DMS53 treated with DMSO at 0.1 percent for 48 hours (cell line): ENCODE results near the gene PLD1.

Experiments
- DNase-seq: peaks from one replicate; lab custom pipeline; 2025; ENCODE audit not compliant: unreplicated experiment; lab: John Stamatoyannopoulos, UW

Gene PLD1

DNA sequence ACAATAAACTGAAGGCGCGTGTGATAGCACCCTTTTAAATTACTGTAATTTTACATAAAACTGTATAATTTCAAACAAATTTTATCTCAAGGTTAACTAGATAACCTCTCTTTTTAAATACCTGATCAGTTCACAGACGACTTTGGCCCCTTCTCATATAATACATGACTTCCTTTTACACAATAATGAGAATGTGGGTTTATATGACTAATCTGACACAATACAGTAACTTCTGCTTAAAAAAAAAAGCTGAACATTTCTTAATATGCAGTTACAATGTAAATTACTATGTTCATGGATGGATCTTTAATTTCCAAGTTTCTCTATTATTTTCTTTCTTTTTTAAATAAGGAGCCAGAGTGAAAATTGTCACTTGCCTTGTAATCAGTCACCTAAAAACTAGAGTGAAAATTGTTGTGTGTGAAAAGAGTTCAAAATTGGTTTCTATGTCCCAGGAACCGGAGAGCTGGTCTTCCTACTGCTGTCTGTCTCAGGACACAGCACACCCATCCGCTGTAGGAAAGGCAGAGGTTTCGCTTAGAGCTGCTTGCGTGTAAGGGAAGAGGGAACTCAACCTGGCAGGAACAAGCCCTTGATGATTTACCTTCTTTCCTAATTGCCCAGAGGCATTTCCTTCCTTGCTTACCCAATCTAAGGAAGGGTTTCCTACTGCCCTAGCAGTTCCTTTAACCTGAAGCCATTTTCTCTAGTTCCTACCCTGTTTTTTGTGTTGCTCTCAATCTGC is 33.3 kb downstream of the PLD1 start:
- DNase-seq, result no peak

DNA sequence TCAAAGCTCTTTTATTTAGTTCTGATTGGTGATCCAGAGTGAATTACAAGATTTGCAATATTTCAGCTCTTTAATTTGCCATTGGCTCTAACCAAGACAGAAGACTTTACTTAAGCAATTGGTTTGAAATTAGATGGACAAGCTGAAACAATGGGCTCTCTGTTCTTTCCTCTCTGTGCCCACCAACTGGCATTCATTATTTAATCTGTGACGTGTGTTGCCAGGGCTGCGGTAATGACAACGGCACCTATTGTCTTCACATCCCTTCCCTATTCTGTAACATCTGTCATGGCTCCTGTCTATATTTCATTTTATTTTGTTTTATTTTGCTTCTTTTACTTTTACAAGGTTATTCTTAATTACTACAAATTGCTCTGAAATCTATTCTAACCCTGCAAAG is 33.9 kb downstream of the PLD1 start:
- no peak for DNase-seq

DNA sequence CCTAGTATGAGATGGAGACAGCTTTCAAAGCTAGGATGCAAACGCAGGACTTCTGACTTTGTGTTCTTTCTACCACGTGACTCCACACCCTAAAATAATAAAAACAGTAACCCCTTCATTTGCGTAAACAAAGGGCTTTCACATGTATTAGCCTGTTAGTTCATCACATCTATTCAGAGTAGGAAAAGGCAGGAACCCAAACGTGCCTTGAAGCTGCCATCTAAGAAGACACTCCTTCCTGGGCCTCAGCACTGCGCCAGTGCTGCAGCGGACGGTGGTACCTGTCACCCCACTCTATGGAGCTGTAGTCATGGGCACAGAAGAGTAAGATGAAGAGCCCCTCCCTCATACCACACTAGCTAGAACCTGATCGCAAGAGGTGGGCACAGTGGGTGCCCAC is 34.3 kb downstream of the PLD1 start:
- no peak for DNase-seq

DNA sequence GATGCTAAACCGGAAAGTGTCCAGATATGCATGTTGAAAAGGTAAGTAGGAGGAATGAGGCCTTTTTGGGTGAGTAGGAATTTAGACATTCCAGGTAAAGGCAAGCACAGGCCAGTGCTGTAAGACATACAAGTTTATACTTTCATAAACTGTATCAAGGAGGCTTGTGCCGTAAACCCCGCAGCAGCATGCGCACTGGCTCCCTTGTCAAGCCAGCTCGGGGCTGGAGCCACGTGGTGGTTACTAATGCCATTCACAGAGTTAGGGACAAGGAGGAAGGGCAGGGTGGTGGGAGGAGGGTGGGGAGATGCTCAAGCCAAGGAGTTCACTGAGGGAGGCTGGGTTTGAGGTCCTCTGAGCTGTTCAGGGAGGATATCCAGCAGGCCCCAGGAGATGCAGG is 35.8 kb downstream of the PLD1 start:
- no peak for DNase-seq

DNA sequence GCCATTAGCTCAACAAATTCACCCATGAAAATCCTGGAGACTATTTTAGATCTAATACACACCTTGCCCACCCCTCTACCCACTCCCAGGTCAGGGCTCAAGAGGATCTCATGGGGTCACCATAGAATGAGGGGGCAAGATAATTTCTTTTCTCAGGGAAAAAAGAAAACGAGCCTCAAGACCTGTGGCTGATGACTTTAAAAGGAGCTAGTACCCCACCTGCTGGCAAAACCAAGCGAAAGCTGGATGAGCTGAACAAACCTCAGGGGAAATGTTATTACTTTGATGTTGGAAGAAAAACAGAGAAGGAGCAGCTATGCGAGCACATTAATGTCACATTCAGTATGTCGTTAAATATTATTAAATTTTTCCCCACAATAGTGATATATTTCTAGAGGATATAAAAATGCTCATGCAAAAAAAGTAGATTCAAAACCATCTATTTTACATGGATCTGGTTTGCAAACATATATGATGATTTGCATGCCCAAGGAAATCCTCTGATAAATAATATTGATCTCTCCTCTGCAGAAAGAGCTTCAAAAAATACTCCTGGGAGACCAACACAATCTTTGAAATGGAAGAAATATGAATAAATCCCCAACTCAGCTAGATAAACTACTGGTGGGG is 37.7 kb downstream of the PLD1 start:
- DNase-seq, result peak; percentile 24

DNA sequence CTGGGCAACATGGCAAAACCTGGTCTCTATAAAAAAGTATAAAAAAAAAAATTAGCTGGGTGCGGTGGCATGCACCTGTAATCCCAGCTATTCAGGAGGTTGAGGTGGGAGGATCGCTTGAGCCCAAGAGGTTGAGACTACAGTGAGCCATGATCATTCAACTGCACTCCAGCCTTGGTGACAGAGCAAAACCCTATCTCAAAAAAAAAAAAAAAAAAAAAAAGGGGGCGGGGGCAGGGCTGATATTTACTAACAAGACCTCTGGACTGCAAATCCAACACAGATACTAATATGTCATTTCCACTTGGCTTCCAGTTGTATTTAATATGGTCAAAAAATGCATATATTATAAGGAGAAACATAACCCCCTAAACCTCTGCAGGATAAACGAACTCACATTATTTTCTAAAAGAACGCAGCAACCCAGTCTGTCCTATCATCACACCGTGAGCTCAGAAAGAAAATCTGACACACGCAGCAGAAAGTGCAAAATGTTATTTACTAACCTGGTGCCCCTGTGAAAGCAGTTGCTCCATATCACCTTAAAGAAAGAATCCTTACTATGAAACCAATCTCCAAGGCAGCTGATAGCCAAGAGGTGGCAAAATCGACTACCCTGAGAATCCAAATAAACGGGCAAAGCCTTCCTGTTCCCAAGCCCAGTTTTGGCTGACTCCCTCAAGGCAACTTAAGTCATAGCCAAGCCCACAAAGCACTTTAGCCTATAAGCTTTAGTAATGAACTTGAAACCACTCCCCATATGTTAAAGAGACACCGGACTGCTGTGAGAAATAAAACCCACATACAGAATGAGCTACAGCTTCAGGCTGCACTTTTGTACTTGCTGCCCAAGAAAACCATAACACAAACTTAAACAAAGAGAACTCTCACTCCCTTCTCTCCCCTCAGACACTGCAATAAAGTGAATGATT is 39.3 kb downstream of the PLD1 start:
- no peak for DNase-seq

DNA sequence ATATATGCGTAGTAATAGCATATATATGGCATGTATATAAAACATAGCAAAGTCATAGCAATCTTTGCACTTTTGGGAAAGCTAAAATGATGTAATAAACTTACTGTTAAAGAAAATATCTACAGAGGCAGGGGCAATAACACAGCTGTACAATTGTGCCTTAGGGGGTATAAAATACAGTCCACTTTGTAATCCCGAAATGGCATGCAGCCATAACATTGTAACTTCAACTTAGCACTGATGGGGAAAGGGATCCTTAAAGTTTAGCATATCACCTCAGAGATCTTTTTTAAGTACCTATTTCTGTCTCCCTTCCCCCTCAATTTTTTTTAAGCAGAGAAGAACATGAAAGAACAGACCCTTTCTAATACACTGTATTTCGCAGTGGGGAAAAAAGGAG is 40.8 kb downstream of the PLD1 start:
- no peak for DNase-seq

DNA sequence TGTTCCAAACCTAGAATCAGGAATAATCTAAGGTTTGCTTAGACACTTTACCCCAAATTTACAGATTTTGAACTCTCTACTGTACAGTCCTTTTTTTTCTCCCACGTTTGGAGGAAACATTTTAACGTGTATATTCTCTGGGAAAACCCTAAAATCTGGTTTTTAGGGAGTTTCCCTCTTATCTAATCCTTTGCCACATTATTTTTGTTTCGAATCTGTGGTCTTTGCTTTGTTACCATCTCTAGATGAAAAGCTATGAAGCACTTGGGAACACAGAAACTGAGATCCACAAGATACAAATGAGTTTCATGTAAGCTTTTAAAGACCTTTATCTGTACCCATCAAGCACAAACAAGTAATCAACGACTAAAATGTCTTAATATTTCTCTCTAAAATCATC is 41.3 kb downstream of the PLD1 start:
- no peak for DNase-seq

DNA sequence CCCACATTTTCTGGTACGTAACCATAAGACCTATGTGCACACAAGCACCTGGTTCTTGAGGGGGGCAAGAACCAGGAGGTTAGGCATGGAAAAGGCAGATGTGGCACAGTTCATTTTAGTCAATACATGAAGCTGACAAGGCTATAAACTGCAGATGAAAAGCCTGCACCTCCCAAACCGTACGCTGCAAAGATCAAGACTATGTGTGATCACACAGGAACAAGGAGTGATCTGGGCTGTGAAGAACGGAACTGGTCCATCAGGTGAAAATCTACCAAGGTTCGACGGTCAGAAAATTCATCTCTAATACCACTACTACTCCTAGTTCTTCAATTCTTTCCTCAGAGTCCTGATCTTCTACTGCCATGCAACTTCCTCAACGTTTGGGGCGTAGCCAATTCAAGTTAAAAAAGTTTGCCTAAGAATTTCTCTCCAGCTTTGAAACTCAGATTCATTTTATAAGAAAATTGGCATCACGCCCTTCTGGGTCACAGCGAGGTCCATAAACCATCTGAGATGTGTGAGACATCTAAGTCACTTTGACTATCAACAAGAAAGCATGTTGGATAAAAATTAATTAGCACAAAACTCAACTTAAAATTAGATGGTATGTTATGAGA is 41.9 kb downstream of the PLD1 start:
- no peak for DNase-seq

DNA sequence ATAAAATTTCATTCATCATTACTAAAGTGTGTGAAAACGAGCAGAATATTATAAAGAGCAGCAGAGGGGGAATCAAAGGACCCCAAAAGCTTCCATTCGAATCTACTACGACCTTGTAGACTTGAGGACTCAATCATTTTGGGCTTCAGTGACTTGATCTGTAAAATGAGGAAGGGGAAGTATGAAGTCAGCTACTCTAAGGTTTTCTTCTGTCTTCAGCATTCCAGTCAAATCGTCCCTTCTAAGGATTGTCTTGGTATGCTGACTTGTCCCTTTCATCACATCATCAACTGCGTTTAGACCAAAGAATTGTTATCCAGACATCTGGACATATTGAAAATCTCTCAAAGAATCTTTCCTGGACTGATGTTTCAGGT is 44.8 kb downstream of the PLD1 start:
- no peak for DNase-seq

DNA sequence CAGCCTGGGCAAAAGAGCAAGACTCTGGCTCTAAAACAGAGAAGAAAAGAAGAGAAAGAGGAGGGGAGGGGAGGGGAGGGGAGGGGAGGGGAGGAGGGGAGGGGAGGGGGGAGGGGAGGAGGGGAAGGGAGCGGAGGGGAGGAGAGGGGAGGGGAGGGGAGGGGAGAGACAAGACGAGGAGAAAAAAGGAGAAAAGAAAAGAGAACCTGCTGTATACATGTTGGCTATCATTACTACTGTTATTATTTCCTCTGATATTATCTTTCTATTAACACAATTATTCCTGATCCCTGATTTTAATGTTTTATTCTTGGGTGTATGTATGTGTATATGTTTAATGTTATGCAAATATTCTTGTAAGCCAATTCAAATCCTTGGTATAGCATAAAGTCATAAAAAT is 46.9 kb downstream of the PLD1 start:
- DNase-seq, result no peak

DNA sequence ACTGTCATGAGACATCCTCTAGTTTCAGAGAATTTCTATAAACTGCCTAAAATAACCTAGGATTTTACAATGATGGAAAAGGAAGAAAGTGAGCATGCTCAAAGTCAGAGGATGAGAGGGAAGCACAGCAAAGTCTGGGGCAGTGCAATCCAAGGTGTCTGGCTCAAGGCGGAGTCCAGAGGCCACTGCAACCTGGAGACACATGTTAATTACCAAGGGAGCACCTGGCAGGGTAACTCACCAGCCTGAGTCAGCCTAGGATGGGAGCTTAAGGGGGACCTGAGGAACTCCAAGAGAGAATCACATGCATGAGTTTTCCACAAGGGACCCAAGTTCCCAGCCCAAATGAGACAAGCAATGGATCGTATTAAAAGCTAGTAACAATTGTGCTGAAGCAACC is 49.8 kb downstream of the PLD1 start:
- DNase-seq, result no peak

DNA sequence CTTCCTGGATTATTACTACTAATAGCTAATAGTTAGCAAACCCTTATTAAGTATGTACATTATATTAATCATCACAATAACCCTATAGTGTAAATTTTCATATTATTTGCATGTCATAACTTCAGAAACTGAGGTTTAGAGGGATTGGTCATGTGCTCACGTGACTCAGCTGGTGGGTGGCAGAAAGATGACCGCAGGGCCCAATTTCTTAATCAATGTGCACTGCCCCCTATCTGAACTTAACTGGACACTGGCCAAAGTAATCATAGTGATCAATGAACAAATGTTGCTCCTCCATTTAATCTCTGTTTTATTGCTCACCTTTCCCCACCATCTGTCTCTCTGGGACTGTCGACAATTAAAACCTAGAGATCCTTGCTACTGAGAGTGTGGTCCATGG is 52.2 kb downstream of the PLD1 start:
- DNase-seq, result no peak

DNA sequence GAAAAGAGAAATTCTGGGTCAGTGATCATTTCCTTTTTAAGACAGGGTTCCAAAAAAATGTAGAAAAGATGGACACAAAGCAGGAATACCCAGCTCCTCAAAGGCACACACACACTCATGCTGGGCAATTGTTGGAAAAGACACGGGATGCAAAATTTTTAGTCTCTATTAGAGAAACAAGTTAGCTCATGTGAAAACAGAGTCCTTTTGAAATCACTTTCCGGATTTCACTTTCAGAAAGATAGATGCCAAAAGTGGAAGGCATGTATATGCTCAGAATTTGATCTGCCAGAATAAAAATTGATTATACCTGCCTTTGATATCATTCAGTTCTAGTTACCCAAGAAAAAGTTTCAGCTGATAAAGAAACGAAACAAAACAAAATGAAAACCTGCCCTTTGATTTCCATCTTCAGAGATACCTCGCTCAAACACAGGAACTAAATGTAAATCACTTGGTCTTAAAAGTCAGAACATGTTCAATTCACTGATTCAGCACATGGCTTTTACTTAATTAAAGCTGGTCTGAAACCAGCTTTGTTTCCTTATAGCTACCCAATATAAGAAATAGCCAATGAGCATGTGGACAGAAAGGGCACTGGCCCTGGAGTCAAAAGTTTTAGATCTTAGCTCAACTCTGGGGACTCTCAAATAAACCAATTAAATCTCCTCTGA is 52.8 kb downstream of the PLD1 start:
- DNase-seq, result no peak

DNA sequence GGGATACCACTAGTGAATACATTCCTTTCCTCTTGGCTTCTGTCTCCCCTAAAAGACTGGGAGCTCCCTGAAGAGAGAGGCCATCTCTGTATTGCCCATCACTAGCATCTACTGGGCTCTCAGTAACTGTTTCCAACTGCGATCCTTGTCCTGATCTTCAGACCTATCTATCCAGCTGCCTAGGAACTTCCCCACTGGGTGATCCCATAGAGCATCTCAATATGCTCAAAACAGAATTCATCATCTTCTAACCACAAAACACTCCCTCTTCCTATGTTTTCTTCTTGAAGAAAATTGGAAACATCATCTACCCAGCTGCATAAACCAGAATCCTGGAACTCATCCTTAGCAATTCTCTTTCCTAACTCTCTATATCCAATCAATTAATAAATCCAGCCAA is 54.6 kb downstream of the PLD1 start:
- DNase-seq, result no peak

DNA sequence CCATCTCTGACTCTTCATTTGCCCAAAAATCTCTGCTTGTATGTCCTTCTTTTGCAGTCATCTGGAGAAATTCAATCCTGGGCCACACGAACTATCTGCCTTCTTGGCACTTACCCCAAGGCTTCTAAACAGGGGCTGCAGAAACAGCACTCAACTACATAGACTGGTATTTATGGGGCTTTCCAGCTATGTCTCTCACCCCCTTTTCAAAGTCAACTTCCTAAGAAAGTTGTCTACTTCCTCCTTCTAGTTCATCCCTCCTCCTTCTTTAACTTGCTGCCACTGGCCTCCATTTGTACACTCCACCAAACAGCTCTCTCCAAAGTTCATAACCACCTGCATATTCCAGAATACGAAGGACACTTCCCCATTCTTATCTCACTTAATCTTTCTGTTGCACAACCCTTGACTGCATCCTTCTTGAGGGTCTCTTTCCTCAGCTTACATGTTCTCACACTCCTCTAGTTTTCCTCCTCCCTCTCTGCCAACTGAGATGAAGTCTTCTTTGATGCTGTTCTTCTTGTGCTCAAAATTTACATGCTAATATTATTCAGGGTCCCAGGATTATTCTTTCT is 55.2 kb downstream of the PLD1 start:
- DNase-seq, result no peak

DNA sequence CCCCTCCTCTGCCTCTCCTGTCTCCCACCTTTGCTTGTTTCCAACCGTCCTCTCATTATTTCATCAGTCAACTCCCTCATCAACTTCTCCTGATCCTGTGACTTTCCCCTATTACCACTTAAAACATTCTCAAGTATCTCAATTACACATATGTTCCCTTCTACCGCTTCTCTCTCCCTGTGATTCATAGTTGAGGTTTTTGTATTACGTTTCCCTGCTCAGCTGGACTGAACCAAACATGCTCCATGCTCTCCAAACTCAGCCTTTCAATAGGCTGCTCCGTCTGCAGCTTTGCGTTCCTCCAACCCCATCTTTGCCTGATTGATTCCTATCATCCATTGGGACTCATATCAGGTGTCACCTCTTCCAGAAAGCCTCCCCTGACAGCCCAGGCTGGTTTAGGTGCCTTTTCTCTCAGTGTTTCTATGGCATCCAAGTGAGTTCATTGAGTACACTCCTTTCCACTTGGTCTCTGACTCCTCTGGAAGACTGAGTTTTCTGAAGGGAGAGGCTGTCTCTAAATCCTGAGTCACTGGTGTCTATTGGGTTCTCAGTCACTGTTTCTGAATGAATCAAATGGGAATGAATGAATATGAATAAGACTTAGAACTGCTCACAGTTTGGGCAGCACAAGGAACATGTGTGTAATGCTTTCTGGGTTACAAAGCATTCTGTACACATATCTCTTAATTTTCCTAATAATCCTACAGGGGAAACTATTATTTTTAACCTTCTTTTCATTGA is 56.4 kb downstream of the PLD1 start:
- no peak for DNase-seq

DNA sequence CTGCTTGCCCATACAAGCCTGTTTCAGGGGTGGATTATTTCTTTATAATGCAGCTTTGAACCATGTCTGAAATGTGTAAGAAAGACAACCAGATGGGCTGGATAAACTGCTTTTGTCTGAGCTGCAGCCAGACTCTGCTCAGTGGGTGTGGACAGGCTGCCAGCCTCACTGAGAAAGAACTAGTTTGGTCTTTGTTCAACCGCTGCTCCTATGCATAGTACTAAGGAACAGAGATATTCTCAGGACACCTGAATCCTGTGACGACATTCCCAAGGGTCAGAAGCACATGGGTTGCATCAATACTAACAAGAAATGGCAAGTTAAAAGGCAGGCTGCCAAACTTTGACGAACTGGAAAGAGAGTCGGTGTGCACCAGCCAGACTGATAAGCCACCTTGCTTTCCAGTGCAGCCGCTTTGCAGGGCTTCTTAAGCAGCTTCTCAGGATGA is 57.2 kb downstream of the PLD1 start:
- no peak for DNase-seq

DNA sequence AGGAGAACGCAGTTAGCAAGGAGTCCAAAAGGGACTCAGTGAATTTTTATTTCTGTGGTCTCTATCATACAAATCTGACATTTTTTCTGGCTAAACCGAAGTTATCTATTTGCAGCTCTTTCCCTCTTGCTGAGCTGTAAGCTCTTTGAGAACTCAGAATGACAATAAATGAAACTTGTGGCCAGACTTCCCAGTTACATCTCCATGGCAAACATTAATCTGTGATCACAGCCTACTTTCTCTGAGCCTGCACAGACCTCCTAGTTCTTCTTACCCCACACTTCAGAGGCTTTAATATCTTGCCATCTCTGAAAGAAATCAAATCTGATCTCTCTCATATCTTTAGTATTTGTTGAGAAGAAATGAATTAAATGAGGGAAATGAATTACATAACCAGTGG is 58.0 kb downstream of the PLD1 start:
- DNase-seq, result no peak

DNA sequence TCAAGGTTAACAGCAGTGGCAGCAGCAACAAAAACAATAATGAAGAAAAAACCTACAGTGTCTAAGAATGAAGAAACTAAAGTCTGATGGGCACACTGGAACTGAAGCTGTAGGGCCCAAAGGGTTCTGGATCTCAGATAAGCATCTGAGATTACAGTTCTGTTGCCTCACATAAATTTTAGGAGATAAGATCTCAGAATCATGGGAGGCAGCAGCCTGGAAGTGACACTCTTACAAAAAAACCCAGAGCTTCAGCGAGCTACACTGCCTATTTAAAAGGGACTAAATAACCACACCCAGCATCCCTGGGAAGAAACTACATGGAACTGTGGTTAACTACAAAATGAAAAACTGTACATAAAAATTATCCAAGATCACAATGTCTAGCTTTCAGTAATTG is 61.2 kb downstream of the PLD1 start:
- no peak for DNase-seq
